Measurements from ENCODE around the gene HUNK. TPM values are rescaled to one million over a fixed set of nuclear protein-coding genes. Genes with fewer than 3 reads are reported as not detected.

Gene HUNK
- total and polyA plus RNA-seq, 2 experiments from 2014 or later: 1.6 to 5.1 TPM

- H3K9me2 ChIP-seq (ENCODE audit: insufficient read depth): 0 out of 2 replicates have a peak, but pooled peaks cover 2% of the 10 kb centered on the region
- no peaks in the 10 kb centered on the region for H3F3A ChIP-seq (replicated peaks; ENCODE audit: low read depth)
- no peak overlapping the region for H3K4me2 ChIP-seq
- H3K27ac ChIP-seq (ENCODE audit: low read depth): no peak overlapping the region
- Mint-ChIP-seq H3K27me3 (ENCODE audit: insufficient read depth, low read depth, poor library complexity) (no peaks in the 10 kb centered on the region), H3K27ac (no peak overlapping the region), H3K9me3 (peaks cover 2% of the 10 kb centered on the region; the same call in 1 of the 3 replicates), H3K4me3 (no peak overlapping the region), H3K4me1 (no peaks in the 10 kb centered on the region), H3K36me3 (ENCODE audit: low read depth) (peaks cover 24% of the 10 kb centered on the region)
- TF ChIP-seq ZNF462 (CRISPR knock-in tag; IDR thresholded peaks at IDR 0.05) (no peak), ZNF114 (CRISPR knock-in tag; IDR thresholded peaks at IDR 0.05) (no peak), STAT1 (IDR thresholded peaks at IDR 0.05; ENCODE audit: unreplicated experiment) (no peak)
- no peaks in the 10 kb centered on the region; the same call in 1 of the 2 replicates for H4K20me1 ChIP-seq (replicated peaks; ENCODE audit: insufficient read depth)
- H3K79me2 ChIP-seq (replicated peaks; ENCODE audit: insufficient read depth): no peaks in the 10 kb centered on the region
- DNase-seq (ENCODE audit: low spot score): no peak
- peaks cover 6% of the 10 kb centered on the region; the same call in 1 of the 2 replicates for H3K36me3 ChIP-seq (ENCODE audit: insufficient read depth)
- H3K4me1 ChIP-seq (ENCODE audit: insufficient read depth): no peaks in the 10 kb centered on the region
- no peaks in the 10 kb centered on the region for H3K27me3 ChIP-seq (ENCODE audit: insufficient read depth)
- H2AFZ ChIP-seq: no peak overlapping the region
- ATAC-seq: no peak
- H3K4me3 ChIP-seq: no peak overlapping the region
These were observed 88.2 kb downstream of the HUNK start for GRCh38 chr21:31961027-31961426.

DNA sequence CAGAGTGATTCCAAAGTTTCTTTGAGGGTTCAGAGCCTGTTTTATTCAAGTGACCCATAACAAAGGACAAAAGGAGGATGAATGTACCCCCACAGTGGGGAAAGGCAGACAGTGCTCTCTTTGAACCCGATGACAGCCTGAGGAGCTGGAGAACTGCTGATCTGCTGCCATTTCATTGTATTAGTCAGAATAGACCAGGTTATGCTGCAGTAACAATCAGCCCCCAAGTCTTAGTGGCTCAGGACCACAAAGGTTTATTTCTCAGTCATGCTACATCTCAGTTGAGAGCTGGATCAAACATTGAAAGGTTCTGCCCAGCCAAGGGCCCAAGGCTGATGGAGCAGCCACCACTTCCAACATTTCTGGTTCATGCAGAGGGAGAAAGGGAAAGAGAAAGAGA, 88.9 kb downstream of the HUNK start:
- no peaks in the 10 kb centered on the region for H3K27me3 Mint-ChIP-seq (ENCODE audit: insufficient read depth, low read depth, poor library complexity)
- no peak overlapping the region for H2AFZ ChIP-seq
- no peak overlapping the region for H3K27ac Mint-ChIP-seq
- H3K36me3 ChIP-seq (ENCODE audit: insufficient read depth): peaks cover 6% of the 10 kb centered on the region; the same call in 1 of the 2 replicates
- H3K4me1 Mint-ChIP-seq: no peaks in the 10 kb centered on the region
- H4K20me1 ChIP-seq (replicated peaks; ENCODE audit: insufficient read depth): no peaks in the 10 kb centered on the region; the same call in 1 of the 2 replicates
- H3K27ac ChIP-seq (ENCODE audit: low read depth): no peak overlapping the region
- H3K27me3 ChIP-seq (ENCODE audit: insufficient read depth): no peaks in the 10 kb centered on the region
- peaks cover 24% of the 10 kb centered on the region for H3K36me3 Mint-ChIP-seq (ENCODE audit: low read depth)
- peaks cover 2% of the 10 kb centered on the region; the same call in 1 of the 3 replicates for H3K9me3 Mint-ChIP-seq
- no peaks in the 10 kb centered on the region for H3K4me1 ChIP-seq (ENCODE audit: insufficient read depth)
- no peaks in the 10 kb centered on the region for H3K79me2 ChIP-seq (replicated peaks; ENCODE audit: insufficient read depth)
- DNase-seq (ENCODE audit: low spot score): no peak
- ATAC-seq: no peak
- 0 out of 2 replicates have a peak, but pooled peaks cover 4% of the 10 kb centered on the region for H3K9me2 ChIP-seq (ENCODE audit: insufficient read depth)
- no peak overlapping the region for H3K4me2 ChIP-seq
- no peak overlapping the region for H3K4me3 Mint-ChIP-seq
- no peaks in the 10 kb centered on the region for H3F3A ChIP-seq (replicated peaks; ENCODE audit: low read depth)
- no peak overlapping the region for H3K4me3 ChIP-seq
- no peak for TF ChIP-seq EZH2phosphoT487 (IDR thresholded peaks at IDR 0.05; ENCODE audit: unreplicated experiment)
- TF ChIP-seq CREB1 (CRISPR knock-in tag; IDR thresholded peaks at IDR 0.05; ENCODE audit: low read depth): no peak
- no peak for TF ChIP-seq REST (IDR thresholded peaks at IDR 0.05; ENCODE audit: unreplicated experiment)
- TF ChIP-seq POLR2AphosphoS5 (IDR thresholded peaks at IDR 0.05; ENCODE audit: low read depth): no peak
